Ascending aorta (tissue), 2 donors: ENCODE data around the gene ICA1. TPM values are rescaled to one million over a fixed set of nuclear protein-coding genes. Genes with fewer than 3 reads are reported as not detected.

Experiments used
- DNase-seq, 2 donors: peaks; one replicate each; pipeline ENCODE4 v3.0.0-alpha.2; 2019; ENCODE audit warnings: low spot score in 2 of 2
- H3K27ac ChIP-seq, 2 donors: fragments of 200-600 bp; sonication (generic); one replicate each; pipeline ENCODE4 v1.5.1; 2016 to 2017; ENCODE audit warnings: mild to moderate bottlenecking in 1 of 2
- H3K27me3 ChIP-seq: fragments of 200-600 bp; sonication (generic); one replicate; pipeline ENCODE4 v1.5.1; 2017
- H3K36me3 ChIP-seq, 2 donors: fragments of 200-600 bp; sonication (generic); one replicate each; pipeline ENCODE4 v1.5.1; 2016
- H3K4me1 ChIP-seq, 2 donors: fragments of 200-600 bp; sonication (generic); one replicate each; pipeline ENCODE4 v1.5.1; 2016 to 2017; ENCODE audit warnings: mild to moderate bottlenecking in 1 of 2
- H3K4me3 ChIP-seq, 2 donors: fragments of 200-600 bp; sonication (generic); one replicate each; pipeline ENCODE4 v1.5.1; 2016 to 2017; ENCODE audit warnings: mild to moderate bottlenecking in 1 of 2
- H3K9me3 ChIP-seq, 2 donors: fragments of 200-600 bp; sonication (generic); one replicate each; pipeline ENCODE4 v1.5.1; 2016
- intact Hi-C: fragments of 100-400 bp; cut with DNase I; formaldehyde crosslinking; loops from one replicate; pipeline ENCODE4 v1.15.1; 2023
- total RNA-seq: library from RNA; depleted of rRNA; stranded (reverse); fragments of >200 nt; gene quantifications from one replicate; pipeline ENCODE4 v1.1.0, GENCODE V29; 2016
- TF ChIP-seq, protein P1 (sequence below), 3 experiments: fragments of 200-600 bp in 2 of 3; fragments of 450-650 bp in 1 of 3; sonication (generic) in 2 of 3; IDR thresholded peaks; one replicate each; pipeline ENCODE4 v1.5.1; 2016 to 2019; ENCODE audit warnings: antibody characterized with exemption in 3 of 3, mild to moderate bottlenecking in 1 of 3, moderate library complexity in 1 of 3

ICA1 gene
- total RNA-seq, 1 donor from 2014 or later: 18.3 TPM

DNA sequence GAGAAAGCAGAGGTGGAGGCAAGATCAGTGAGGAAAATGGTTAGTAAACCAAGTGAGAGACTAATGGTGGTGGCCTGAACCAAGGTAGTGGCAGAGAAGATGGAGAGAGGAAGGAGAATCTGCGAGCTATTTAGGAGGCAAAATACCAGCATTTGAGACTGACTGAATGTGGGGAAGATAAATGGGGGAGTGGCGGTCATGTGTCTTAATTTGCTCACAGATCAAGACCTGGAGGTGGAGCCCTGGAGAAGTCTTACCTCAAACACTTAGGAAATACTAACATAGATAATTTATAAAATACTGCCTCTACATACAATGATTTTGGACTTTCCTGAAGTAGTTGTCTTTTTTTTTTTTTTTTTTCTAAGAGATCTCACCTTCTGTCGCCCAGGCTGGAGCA lies 34.7 kb downstream of the ICA1 start:
- DNase-seq: no peak
- Histone ChIP-seq H3K4me1 (no peaks in the 10 kb centered on the region), H3K4me3 (no peak overlapping the region), H3K9me3 (no peaks in the 10 kb centered on the region), H3K27me3 (no peaks in the 10 kb centered on the region), H3K36me3 (no peaks in the 10 kb centered on the region), H3K27ac (no peak overlapping the region)
- intact Hi-C loops: no loop called here
- TF ChIP-seq, protein P1, sequence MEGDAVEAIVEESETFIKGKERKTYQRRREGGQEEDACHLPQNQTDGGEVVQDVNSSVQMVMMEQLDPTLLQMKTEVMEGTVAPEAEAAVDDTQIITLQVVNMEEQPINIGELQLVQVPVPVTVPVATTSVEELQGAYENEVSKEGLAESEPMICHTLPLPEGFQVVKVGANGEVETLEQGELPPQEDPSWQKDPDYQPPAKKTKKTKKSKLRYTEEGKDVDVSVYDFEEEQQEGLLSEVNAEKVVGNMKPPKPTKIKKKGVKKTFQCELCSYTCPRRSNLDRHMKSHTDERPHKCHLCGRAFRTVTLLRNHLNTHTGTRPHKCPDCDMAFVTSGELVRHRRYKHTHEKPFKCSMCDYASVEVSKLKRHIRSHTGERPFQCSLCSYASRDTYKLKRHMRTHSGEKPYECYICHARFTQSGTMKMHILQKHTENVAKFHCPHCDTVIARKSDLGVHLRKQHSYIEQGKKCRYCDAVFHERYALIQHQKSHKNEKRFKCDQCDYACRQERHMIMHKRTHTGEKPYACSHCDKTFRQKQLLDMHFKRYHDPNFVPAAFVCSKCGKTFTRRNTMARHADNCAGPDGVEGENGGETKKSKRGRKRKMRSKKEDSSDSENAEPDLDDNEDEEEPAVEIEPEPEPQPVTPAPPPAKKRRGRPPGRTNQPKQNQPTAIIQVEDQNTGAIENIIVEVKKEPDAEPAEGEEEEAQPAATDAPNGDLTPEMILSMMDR (IDR thresholded peaks at IDR 0.05): no peak

DNA sequence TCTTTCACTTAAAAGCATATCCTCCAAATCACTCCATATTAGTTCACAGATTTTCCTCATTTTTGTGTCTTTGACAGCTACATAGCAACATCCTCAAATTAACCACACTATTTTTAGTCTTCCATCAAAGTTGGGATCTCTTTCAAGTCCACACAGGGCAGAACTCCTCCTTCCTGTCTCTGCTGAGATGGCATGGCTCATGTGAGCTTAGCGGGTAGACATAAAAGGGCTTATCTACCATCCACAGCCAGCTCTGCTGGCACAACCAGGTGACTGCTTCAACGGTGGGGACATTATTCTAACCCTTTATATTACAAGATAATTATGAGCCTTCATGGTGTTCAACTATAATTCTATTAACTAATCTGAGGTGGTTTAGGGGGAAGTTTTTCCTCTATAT lies 35.5 kb downstream of the ICA1 start:
- H3K27ac ChIP-seq: no peak overlapping the region
- DNase-seq: no peak
- H3K9me3 ChIP-seq: no peaks in the 10 kb centered on the region
- intact Hi-C loops: no loop called here
- TF ChIP-seq, protein P1 (IDR thresholded peaks at IDR 0.05): no peak
- no peak overlapping the region for H3K4me3 ChIP-seq
- no peaks in the 10 kb centered on the region for H3K4me1 ChIP-seq
- no peaks in the 10 kb centered on the region for H3K27me3 ChIP-seq
- H3K36me3 ChIP-seq: no peaks in the 10 kb centered on the region

GRCh38 chr7:8221567-8221966 lies 40.4 kb downstream of the ICA1 start:
- no peak for DNase-seq
- no peak overlapping the region for H3K4me3 ChIP-seq
- H3K36me3 ChIP-seq: no peaks in the 10 kb centered on the region
- intact Hi-C loops: no loop called here
- no peaks in the 10 kb centered on the region for H3K9me3 ChIP-seq
- H3K4me1 ChIP-seq: no peaks in the 10 kb centered on the region
- no peaks in the 10 kb centered on the region for H3K27me3 ChIP-seq
- TF ChIP-seq, protein P1 (IDR thresholded peaks at IDR 0.05): no peak
- no peak overlapping the region for H3K27ac ChIP-seq

DNA sequence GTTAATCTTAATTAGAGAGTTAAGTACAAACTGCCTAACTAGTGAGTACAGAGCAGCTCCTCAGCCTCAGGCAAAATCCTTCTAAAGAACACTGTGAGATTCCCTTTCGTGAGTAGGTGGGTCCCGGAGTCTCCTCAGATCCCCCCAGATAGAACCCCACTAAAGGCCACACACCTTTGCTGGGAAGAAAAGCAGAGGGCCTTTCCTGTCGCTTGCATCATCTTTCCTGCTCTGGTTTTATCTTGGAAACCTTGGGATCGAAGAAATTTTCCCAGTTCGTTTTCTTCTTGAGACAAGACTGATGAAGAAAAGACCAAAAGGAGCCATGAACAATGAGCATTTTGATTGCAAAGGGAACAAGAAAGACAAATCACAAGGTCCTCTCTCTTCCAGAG lies 40.9 kb downstream of the ICA1 start:
- Histone ChIP-seq H3K9me3 (no peaks in the 10 kb centered on the region), H3K27me3 (no peaks in the 10 kb centered on the region), H3K4me3 (no peak overlapping the region), H3K36me3 (no peaks in the 10 kb centered on the region), H3K27ac (no peak overlapping the region), H3K4me1 (no peaks in the 10 kb centered on the region)
- DNase-seq: no peak
- TF ChIP-seq, protein P1 (IDR thresholded peaks at IDR 0.05): no peak
- intact Hi-C loops: no loop called here

DNA sequence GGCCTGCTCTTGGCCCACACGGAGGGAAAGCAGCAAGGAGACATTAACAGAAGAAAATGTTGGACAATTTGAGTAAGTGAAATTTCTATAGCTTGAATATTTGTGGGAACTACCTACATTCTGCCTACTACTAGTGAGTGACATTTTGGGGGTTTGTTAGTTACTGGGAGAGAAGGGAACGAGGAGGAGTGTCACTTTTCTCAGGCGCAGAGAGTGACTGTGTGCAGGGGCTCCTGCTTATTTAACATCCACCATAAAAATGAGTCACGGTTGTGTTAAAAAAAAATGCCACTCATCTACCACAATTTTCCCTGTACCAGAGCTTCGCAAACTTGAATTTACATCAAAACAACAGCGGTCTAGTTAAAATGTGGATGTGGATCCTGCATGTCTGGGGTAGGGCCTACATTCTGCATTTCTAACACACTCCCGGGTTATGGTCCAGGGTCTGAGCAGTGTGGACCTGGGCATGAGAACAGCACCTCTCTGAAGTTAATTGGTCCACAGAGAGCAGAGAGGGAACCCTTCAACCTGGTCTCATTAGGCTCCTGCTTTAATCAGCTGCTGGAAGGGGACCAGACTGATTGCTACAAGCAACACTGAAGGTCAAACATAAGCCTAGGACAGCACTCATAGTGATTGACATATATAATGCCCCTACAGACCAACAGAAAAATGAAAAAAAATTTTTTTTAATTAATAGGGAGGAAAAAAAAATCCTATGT lies 41.4 kb downstream of the ICA1 start:
- no peak overlapping the region for H3K27ac ChIP-seq
- no peak overlapping the region for H3K4me3 ChIP-seq
- no peaks in the 10 kb centered on the region for H3K27me3 ChIP-seq
- H3K9me3 ChIP-seq: no peaks in the 10 kb centered on the region
- DNase-seq: no peak
- H3K4me1 ChIP-seq: no peaks in the 10 kb centered on the region
- intact Hi-C loops: no loop called here
- TF ChIP-seq, protein P1 (IDR thresholded peaks at IDR 0.05): no peak
- H3K36me3 ChIP-seq: no peaks in the 10 kb centered on the region
